ENCODE data around the gene NOP9.

The NOP9 gene, protein sequence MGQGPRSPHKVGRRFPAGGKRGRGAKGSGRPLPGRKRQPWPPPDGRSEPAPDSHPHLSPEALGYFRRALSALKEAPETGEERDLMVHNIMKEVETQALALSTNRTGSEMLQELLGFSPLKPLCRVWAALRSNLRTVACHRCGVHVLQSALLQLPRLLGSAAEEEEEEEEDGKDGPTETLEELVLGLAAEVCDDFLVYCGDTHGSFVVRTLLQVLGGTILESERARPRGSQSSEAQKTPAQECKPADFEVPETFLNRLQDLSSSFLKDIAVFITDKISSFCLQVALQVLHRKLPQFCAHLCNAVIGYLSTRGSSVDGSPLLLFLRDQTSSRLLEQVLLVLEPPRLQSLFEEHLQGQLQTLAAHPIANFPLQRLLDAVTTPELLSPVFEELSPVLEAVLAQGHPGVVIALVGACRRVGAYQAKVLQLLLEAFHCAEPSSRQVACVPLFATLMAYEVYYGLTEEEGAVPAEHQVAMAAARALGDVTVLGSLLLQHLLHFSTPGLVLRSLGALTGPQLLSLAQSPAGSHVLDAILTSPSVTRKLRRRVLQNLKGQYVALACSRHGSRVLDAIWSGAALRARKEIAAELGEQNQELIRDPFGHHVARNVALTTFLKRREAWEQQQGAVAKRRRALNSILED

DNA sequence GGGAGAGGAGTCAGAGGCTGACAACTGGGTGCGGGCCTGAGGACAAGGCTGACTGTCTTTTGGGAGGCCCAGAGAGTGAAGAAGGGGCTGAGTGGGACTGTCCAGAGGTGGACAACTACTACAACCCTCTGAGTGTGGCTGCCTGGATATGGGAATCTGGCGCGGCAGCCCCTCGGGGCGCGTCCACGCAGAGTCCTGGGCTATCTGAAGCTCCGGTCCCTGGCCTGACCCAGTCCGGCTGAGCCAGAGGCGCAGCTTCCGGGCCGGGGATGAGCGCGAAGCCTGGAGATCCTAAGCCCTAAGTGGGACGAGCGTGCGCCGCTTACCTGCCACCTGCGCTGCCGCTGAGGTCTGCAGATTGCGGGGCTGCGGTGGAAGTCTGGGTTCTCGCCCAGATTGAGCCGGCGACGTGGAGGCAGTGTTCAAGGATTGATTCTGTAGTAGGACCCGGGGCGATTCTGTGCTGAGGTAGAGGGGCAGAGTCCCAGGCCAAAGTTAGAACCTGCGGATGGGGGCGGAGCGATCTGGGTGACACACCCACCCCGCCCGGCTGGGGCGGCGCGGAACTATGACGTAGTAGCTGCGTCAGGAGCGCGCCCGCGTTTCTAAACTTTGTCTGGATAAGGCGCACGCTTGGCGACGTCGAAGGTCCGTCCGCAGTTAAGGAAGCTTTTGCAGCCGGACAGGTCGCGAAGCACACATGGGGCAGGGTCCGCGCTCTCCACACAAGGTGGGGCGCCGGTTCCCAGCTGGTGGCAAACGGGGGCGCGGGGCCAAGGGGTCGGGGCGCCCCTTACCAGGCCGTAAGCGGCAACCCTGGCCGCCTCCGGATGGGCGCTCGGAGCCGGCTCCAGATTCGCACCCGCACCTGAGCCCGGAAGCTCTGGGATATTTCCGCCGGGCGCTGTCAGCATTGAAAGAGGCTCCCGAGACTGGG, at the start of gene NOP9, which contains the start of gene DHRS1:
TSS of gene NOP9 (plus strand) at position 596 of the 937 bp plus-strand sequence. CDS start at position 701, 105 bp downstream.
TSS of gene DHRS1 (minus strand) at position 526 of the 937 bp plus-strand sequence. CDS start 674 bp downstream, outside the sequence.
- H3K36me3 Mint-ChIP-seq (ENCODE audit: low read depth), result peaks cover 75% of the 10 kb centered on the region
- H3K27me3 Mint-ChIP-seq, result no peaks in the 10 kb centered on the region
- H3K27ac Mint-ChIP-seq, result peak within 1 kb of the TSS; percentile 96
- peak within 1 kb of the TSS; percentile 92 for H3K4me3 Mint-ChIP-seq
- DNase-seq, result peak; percentile 97
- H3K4me1 Mint-ChIP-seq (ENCODE audit: low read depth), result peaks cover 60% of the 10 kb centered on the region
- H3K9me3 Mint-ChIP-seq, result no peaks in the 10 kb centered on the region

DNA sequence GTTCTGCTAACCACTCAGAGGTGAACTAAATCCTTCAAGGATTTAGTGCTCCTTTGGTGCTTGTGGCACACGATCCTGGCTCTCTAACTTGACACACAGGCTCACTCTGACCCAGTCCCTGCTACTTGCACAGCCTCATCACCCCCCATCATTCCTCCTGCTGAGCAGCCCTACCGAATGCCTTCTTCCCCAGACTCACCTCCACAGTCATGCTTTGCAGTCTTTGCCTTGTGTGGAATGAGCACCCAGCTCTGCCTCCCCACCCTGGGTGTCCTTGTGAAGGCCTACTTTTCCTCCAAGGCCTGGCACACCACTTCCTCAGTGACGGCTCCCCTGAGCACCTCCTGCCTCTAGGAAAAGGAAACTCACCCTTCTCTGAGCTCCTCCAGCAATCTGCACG, 49.3 kb upstream of the NOP9 start:
- Mint-ChIP-seq H3K4me3 (no peak overlapping the region), H3K27me3 (no peaks in the 10 kb centered on the region), H3K27ac (peak overlapping the region; percentile 1), H3K4me1 (ENCODE audit: low read depth) (peaks cover 32% of the 10 kb centered on the region), H3K36me3 (ENCODE audit: low read depth) (peaks cover 28% of the 10 kb centered on the region), H3K9me3 (no peaks in the 10 kb centered on the region)
- DNase-seq, result no peak

DNA sequence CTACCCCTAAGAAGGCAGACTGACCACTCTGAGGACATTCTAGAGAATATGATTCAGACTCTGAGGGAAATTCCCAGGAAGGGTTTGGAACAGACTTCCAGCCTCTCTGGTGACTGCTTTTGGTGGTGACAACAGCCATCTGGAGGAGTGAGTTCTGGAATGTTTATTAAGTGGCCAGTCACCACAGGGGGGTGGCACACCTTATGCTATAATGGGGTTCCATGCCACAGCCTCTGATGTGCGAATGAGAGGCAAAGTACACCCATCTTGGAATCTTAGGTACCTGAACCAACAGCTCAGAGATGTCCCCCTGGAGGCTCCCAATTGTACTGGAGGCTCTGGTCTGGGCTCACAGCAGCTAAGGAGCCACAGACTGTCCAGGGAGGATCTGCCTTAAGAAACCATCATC, 47.8 kb upstream of the NOP9 start:
- DNase-seq, result no peak
- no peak overlapping the region for H3K27ac Mint-ChIP-seq
- peaks cover 38% of the 10 kb centered on the region for H3K36me3 Mint-ChIP-seq (ENCODE audit: low read depth)
- H3K4me3 Mint-ChIP-seq, result no peak overlapping the region
- H3K4me1 Mint-ChIP-seq (ENCODE audit: low read depth), result peaks cover 29% of the 10 kb centered on the region
- no peaks in the 10 kb centered on the region for H3K9me3 Mint-ChIP-seq
- no peaks in the 10 kb centered on the region for H3K27me3 Mint-ChIP-seq

DNA sequence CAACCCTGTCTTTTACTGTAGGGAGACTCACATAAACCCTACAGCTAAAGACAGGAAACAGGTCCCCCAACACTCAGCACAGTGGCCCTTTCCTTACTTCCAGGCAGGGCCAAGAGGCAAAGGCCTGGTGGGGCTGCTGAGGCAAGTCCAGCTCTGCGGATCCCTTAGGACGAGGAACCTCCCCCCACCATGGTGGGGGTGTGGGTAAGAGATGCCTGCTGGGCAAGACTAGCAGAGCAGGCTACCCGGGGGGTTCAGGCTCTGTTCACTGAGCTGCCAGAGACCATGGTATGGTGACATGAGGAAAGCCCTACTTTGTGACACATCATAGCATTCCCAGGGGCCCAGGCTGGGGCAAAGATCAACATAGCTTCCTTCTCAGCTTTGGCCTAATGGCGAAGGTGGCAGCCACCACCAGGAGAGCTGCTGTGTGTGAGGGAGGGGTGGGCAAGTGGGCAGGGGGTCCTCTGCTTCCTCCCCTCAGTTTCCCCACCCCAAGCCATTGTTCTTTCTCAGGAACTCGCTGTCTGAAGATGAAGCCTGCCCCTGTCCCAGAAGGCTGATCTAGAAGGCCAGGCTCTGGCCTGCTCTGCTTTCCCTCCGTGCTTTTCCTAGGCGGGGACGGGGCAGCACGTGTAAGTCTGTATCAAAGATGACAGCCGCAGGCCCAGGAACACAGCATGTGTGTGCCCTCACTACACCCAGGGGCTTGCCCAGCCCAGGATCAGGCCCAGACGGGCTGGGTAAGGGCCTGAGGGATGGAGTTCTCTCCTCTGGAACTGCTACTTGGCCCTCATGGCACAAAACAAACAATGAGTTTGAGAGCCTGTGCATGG, 47.1 kb upstream of the NOP9 start:
- Mint-ChIP-seq H3K9me3 (no peaks in the 10 kb centered on the region), H3K36me3 (ENCODE audit: low read depth) (peaks cover 41% of the 10 kb centered on the region), H3K4me1 (ENCODE audit: low read depth) (peaks cover 25% of the 10 kb centered on the region), H3K27me3 (no peaks in the 10 kb centered on the region), H3K4me3 (no peak overlapping the region), H3K27ac (no peak overlapping the region)
- no peak for DNase-seq

DNA sequence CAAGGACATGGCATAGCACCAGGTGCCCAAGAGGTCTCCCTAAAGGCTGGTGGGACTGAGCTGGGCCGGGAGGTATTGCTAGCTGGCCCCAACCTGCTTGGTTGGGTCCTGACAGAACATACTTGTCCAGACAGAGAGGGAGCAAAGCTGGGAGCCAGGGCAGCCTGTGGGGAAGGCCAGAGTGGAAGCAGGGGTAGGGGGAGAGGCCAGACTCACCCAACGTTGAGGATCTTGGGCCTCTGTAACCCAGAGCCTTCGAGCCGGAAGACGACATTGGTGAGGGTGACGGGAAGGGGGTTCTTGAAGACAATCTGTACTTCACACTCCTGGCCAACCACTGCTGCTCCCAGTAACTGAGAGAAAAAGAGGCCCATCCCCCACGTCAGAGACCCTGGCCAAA, 45.7 kb upstream of the NOP9 start:
- H3K4me3 Mint-ChIP-seq, result no peak overlapping the region
- H3K4me1 Mint-ChIP-seq (ENCODE audit: low read depth), result peaks cover 17% of the 10 kb centered on the region
- H3K36me3 Mint-ChIP-seq (ENCODE audit: low read depth), result peaks cover 42% of the 10 kb centered on the region
- no peak for DNase-seq
- H3K9me3 Mint-ChIP-seq, result no peaks in the 10 kb centered on the region
- H3K27me3 Mint-ChIP-seq, result no peaks in the 10 kb centered on the region
- no peak overlapping the region for H3K27ac Mint-ChIP-seq

DNA sequence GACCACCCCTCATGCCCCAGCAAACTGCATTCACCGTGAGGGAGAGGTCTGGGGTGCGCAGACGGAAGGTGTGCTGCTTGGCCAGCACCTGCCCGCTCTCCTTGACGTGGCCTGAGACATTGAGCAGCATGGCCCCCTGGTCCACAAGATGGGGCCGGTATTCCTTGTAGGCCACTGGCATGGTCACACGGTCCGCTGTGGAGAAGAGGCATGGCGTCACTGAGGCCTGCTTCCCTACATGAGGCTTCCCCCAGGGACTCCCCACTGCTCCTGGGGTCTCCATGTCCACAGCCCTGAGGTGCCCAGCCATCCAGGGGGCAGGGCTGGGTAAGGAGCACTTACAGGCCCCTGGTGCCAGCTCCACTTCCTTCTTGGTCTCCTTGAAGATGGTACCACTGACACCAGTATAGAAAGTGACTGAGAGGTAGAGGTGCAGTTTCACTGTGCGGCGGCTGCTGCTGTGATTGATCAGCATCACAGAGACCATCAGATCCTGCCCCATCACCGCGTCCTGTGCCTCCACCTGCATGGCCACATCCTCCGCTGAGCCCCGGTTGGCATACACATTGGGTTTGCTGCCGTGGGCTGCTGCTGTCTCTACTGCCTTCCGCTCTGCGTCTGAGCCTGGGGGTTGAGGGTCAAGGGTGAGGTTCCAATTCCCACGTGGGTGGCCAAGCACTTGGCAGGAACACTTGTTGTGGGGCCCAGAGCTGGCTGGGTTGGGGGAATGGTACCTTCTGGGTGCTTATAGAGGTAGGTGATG, 44.8 kb upstream of the NOP9 start:
- no peak for DNase-seq
- peaks cover 43% of the 10 kb centered on the region for H3K36me3 Mint-ChIP-seq (ENCODE audit: low read depth)
- no peak overlapping the region for H3K4me3 Mint-ChIP-seq
- no peak overlapping the region for H3K27ac Mint-ChIP-seq
- no peaks in the 10 kb centered on the region for H3K27me3 Mint-ChIP-seq
- H3K4me1 Mint-ChIP-seq (ENCODE audit: low read depth), result peaks cover 11% of the 10 kb centered on the region
- no peaks in the 10 kb centered on the region for H3K9me3 Mint-ChIP-seq

DNA sequence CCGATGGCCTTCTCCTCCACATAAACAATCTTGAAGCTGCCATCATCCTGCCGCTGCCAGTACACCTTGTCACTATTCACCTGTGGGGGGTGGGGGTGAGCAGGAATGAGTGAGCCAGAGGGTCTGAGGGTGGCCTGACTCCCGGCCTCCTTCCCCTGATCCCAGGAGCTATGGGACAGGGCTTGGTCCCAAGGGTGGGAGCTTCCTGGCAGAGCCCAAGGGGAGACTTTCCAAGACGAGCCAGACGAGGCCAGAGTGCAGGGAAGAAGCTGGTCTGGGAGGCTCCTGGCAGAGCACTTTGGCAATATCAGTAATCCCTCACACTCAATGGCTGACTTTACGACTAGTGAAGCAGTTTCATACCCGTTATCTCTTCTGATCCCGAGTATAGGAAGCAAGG, 44.2 kb upstream of the NOP9 start:
- Mint-ChIP-seq H3K27me3 (no peaks in the 10 kb centered on the region), H3K4me1 (ENCODE audit: low read depth) (peaks cover 5% of the 10 kb centered on the region), H3K36me3 (ENCODE audit: low read depth) (peaks cover 45% of the 10 kb centered on the region), H3K27ac (no peak overlapping the region), H3K4me3 (no peak overlapping the region), H3K9me3 (no peaks in the 10 kb centered on the region)
- no peak for DNase-seq

DNA sequence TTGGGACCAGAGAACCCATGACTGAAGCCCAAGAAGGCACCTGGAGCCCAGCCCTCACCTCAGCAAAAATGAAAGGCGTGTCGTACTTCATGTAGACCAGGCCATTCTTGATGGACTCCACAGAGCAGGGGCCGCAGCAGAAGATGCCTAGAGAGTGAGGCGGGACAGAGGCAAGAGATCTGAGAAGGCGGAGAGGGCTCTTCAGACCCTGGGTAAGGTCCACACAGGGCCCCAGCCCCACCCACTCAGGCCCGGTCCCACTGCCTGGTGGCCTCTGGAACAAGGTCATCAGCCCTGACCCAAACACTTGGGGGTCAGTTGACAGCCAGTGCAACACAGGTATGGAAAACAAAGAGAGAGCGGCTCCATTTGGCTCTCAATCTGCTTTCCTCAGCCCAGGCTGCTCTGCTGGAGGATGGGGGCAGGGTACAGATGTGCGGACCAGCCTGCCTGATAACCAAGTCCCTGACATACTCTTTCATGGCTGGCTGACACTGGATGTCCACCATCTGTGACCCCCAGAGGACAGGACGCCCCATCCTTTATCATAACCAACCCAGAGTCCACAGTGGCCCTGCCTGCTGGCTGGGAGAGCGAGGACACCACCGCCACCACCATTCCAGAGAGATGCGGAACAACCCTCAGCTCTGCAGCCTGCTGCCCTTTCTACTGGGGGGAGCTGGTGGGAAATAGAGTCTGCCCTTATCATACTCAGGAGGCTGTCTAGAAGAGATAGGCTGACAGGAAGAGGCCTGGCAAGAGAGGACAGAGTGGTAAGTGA, 43.5 kb upstream of the NOP9 start:
- Mint-ChIP-seq H3K27ac (no peak overlapping the region), H3K4me1 (ENCODE audit: low read depth) (peaks cover 2% of the 10 kb centered on the region)

DNA sequence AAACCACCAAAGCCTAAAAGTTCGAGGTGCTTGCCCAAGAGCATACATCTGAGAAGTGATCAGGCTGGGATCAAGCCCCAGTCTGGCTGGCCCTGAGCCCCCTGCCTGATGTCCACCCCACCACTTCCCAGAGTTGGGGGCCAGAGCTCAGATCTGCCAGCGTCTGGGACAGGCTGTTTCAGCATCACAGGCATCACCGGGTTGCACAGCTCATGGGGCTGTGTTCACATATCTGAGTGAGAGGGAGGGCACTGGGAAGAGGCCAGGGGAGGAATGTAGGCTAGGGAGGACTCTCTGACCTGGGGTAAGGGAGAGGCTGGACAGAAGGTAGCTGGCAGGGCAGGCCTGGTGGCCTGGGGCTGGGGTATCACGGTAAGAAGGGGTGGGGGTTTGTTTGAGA, 42.7 kb upstream of the NOP9 start:
- H3K36me3 Mint-ChIP-seq (ENCODE audit: low read depth), result peaks cover 45% of the 10 kb centered on the region
- H3K27ac Mint-ChIP-seq, result no peak overlapping the region
- DNase-seq, result no peak
- no peak overlapping the region for H3K4me3 Mint-ChIP-seq
- no peaks in the 10 kb centered on the region for H3K9me3 Mint-ChIP-seq
- H3K27me3 Mint-ChIP-seq, result no peaks in the 10 kb centered on the region
- no peaks in the 10 kb centered on the region for H3K4me1 Mint-ChIP-seq (ENCODE audit: low read depth)

More for the DNA sequence above, 43.5 kb upstream of the NOP9 start:
- H3K9me3 Mint-ChIP-seq, result no peaks in the 10 kb centered on the region
- H3K27me3 Mint-ChIP-seq, result no peaks in the 10 kb centered on the region
- no peak overlapping the region for H3K4me3 Mint-ChIP-seq
- peaks cover 45% of the 10 kb centered on the region for H3K36me3 Mint-ChIP-seq (ENCODE audit: low read depth)
- no peak for DNase-seq

DNA sequence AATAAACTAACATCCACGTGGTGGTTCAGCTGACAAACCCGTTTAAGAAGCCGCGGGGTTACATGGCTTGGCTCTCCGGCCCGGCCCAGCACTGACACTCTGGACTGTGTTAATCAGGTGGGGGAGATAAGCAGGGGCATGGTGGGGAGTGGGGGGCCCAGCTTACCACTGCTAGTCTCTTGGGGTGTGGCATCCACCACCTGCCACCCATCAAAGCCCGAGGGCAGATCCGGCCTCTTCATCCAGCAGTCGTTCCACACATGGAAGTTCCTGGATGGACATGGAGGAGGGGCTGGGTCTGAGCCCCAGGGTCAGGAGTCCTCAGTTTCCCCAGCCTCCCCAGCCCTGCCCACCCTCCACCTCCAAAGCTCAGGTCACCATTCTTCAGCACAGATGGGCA, 41.5 kb upstream of the NOP9 start:
- no peaks in the 10 kb centered on the region for H3K9me3 Mint-ChIP-seq
- peaks cover 42% of the 10 kb centered on the region for H3K36me3 Mint-ChIP-seq (ENCODE audit: low read depth)
- no peaks in the 10 kb centered on the region for H3K4me1 Mint-ChIP-seq (ENCODE audit: low read depth)
- no peaks in the 10 kb centered on the region for H3K27me3 Mint-ChIP-seq
- no peak overlapping the region for H3K4me3 Mint-ChIP-seq
- DNase-seq, result no peak
- H3K27ac Mint-ChIP-seq, result no peak overlapping the region

DNA sequence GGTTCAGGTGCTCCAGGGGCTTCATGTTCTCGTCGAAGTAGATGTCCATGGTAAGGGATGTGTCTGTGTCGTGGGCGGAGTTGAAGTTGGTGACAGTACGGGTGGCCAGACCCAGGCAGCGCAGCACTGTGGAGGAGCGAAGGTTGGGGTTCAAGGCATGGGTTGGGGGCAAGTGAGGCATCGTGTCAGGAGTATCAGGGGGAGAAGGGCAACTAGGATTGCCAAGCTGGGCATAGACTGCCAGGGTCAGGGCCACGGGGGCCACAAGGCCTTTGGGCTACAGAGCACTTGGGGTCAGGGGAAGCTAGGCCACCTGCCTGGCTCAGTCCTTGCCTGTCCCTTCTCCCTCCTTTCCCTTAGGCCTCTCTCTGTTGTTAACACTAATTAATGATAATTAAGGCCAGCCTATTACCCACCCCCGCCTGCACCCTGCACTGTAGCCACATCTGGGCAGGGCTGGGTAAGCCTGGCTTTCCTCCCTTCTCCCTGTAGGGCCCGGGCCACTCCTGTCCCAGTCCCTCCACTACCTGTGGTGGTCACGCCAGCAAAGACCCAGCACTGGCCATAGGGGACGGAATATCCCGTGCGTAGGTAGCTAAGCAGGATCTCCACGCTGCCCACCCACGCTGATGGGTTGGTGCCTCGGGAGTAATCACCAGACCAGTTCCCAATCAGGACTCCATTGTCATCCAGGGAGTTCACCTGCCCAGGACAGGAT, 40.9 kb upstream of the NOP9 start:
- no peaks in the 10 kb centered on the region for H3K27me3 Mint-ChIP-seq
- H3K4me1 Mint-ChIP-seq (ENCODE audit: low read depth), result no peaks in the 10 kb centered on the region
- H3K36me3 Mint-ChIP-seq (ENCODE audit: low read depth), result peaks cover 36% of the 10 kb centered on the region
- H3K9me3 Mint-ChIP-seq, result no peaks in the 10 kb centered on the region
- no peak overlapping the region for H3K4me3 Mint-ChIP-seq
- no peak overlapping the region for H3K27ac Mint-ChIP-seq
- no peak for DNase-seq

DNA sequence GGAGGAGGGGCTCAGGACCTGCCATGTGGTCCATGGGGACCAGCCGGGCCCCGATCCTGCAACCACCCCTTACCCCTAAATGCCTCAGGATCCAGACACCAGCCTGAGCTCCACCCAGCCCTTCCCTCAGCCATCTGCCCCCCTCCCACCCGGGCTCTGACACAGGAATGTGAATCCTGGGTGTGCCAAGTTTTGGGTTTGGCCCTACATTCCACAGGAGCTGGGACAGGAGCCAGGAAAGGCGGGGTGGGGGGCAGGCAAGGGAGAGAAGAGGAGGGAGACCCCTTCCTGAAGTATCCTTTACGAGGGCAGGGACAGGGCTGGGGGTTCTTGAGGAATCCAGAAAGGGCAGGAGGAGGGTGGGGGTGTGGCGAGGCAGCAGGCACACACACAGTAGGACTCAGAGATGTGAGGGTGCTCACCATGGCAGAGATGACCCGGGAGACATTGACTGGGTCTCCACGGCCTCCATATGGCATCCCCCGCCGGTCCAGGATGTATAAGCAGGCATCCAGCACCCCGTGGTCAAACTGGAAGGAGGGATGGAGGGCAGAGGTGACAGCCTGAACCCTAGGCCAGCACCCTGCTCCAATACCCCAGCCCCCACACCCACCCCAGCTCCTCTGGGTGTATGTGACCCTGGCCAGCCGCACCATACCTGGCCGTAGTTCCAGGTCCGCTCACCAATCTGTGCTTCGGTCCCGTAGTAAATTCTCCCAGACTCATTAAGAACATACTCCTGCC, 40.2 kb upstream of the NOP9 start:
- H3K4me3 Mint-ChIP-seq, result no peak overlapping the region
- no peak overlapping the region for H3K27ac Mint-ChIP-seq
- no peaks in the 10 kb centered on the region for H3K9me3 Mint-ChIP-seq
- peaks cover 33% of the 10 kb centered on the region for H3K36me3 Mint-ChIP-seq (ENCODE audit: low read depth)
- H3K27me3 Mint-ChIP-seq, result no peaks in the 10 kb centered on the region
- no peak for DNase-seq
- no peaks in the 10 kb centered on the region for H3K4me1 Mint-ChIP-seq (ENCODE audit: low read depth)
